ENCODE results near the gene DIO3.

DNA sequence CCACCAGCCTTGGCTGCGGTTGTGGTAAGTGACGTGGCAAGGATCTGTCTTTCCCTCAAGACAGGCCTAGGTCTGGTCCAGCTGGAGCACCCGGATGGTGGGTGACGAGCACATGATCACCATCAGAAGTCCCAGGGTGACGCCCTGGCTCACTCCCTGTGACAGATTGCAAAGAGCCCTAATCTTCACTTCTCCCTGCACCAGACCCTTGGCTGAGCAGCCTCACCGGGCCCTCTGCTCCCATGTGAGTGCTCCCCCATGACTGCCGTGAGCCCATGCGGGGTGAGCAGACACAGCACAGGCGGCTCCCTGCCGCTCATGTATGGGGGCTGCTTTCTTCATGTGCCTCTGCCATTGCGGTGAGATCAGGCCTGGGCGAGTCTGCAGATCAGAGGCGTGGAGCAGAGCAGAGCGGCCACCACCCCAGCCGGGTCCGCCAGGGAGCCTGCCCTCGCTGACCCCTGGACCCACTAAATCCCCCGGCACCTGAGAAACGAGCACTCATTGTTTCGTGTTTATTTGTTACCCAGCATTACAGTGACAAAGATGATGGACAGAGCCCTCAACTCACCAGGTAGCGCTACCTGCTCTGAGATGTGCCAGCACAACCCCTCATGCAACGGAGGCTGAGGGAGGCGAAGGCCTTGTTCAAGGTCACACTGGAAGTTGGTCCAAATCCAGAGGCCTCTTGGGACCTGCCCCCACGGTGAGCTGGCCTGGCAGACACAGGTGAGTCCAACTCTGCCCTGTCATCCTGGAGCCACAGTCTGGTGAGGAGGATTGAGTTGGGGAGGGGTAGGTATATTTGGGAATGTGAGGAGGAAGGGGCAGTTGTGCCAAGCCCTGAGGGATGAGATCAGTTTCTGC lies 9.3 kb upstream of the DIO3 start:
- TF ChIP-seq, protein P1, sequence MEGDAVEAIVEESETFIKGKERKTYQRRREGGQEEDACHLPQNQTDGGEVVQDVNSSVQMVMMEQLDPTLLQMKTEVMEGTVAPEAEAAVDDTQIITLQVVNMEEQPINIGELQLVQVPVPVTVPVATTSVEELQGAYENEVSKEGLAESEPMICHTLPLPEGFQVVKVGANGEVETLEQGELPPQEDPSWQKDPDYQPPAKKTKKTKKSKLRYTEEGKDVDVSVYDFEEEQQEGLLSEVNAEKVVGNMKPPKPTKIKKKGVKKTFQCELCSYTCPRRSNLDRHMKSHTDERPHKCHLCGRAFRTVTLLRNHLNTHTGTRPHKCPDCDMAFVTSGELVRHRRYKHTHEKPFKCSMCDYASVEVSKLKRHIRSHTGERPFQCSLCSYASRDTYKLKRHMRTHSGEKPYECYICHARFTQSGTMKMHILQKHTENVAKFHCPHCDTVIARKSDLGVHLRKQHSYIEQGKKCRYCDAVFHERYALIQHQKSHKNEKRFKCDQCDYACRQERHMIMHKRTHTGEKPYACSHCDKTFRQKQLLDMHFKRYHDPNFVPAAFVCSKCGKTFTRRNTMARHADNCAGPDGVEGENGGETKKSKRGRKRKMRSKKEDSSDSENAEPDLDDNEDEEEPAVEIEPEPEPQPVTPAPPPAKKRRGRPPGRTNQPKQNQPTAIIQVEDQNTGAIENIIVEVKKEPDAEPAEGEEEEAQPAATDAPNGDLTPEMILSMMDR (IDR thresholded peaks at IDR 0.05), result no peak
- TF ChIP-seq POLR2A (IDR thresholded peaks at IDR 0.05), result no peak
